K562 (cell line): ENCODE data around the gene LRRC57. TPM values are rescaled to one million over a fixed set of nuclear protein-coding genes. Genes with fewer than 3 reads are reported as not detected.

Experiments used
- CBFA2T2 ChIP-seq: fragments of 450-650 bp; conservative IDR thresholded peaks from 2 replicates; pipeline ENCODE4 v1.6.1; 2017; ENCODE audit warnings: mild to moderate bottlenecking
- SNIP1 ChIP-seq: fragments of 450-650 bp; IDR thresholded peaks from 2 replicates; pipeline ENCODE4 v1.7.1; 2017; ENCODE audit warnings: low read depth, mild to moderate bottlenecking
- SOX6 ChIP-seq: fragments of 450-650 bp; IDR thresholded peaks from 2 replicates; pipeline ENCODE4 v1.6.1; 2014; ENCODE audit warnings: mild to moderate bottlenecking
- TRIM24 ChIP-seq, 2 experiments: fragments of 450-650 bp; IDR thresholded peaks; 2 replicates each; pipeline ENCODE4 v1.6.1; 2016
- ZNF41 ChIP-seq: fragments of 250-450 bp; sonication (Bioruptor Pico); conservative IDR thresholded peaks from 2 replicates; pipeline ENCODE4 v1.4.0; 2020; ENCODE audit warnings: mild to moderate bottlenecking
- ZNF584 ChIP-seq: fragments of 200-800 bp; sonication (Bioruptor generic); IDR thresholded peaks from 2 replicates; pipeline ENCODE4 v1.6.1; 2016; ENCODE audit warnings: low read depth, mild to moderate bottlenecking, missing genetic modification characterization, missing compliant biosample characterization
- polyA plus RNA-seq, 8 experiments: library from polyadenylated mRNA; depleted of rRNA in 4 of 8; stranded (reverse) in 5 of 8; unstranded in 3 of 8; fragments of >200 nt; fragmentation: Nextera tagmentation in 2 of 8; fragmentation: Illumina TruSeq in 1 of 8; extraction: Ambion mirVana in 2 of 8; extraction: Trizol in 1 of 8; gene quantifications; 2 replicates each; pipeline versions ENCODE4 v1.2.1 to v1.2.3, GENCODE V29; 2011 to 2014; ENCODE audit warnings: inconsistent platforms in 1 of 8, missing spikeins in 1 of 8
- total RNA-seq, 7 experiments: library from RNA; depleted of rRNA in 6 of 7; stranded (reverse); fragments of >200 nt in 6 of 7; fragmentation: Illumina TruSeq in 2 of 7; extraction: Trizol in 2 of 7; gene quantifications; 2 replicates each; pipeline versions ENCODE4 v1.2.1 to v1.2.3, GENCODE V29; 2011 to 2021; ENCODE audit warnings: low replicate concordance in 1 of 7
- TF ChIP-seq, protein P1 (sequence below): fragments of 250-450 bp; sonication (Bioruptor Pico); IDR thresholded peaks from 2 replicates; pipeline ENCODE4 v1.5.0; 2020; ENCODE audit warnings: mild to moderate bottlenecking
- TF ChIP-seq, protein P2 (sequence below): fragments of 250-450 bp; sonication (Bioruptor Pico); IDR thresholded peaks from 2 replicates; pipeline ENCODE4 v1.4.0; 2020
- TF ChIP-seq, protein P3 (sequence below), 2 experiments: IDR thresholded peaks; 2 replicates each; pipeline ENCODE4 v1.6.1; 2011; ENCODE audit warnings: borderline replicate concordance in 1 of 2, control low read depth in 1 of 2, low read depth in 1 of 2, low read length in 1 of 2, mild to moderate bottlenecking in 1 of 2, mixed read lengths in 1 of 2, moderate library complexity in 1 of 2; ENCODE audit not compliant: insufficient read depth in 1 of 2, insufficient read length in 1 of 2, poor library complexity in 1 of 2, severe bottlenecking in 1 of 2; ENCODE audit errors: extremely low read depth in 1 of 2
- TF ChIP-seq, protein P4 (sequence below): sonication (generic); formaldehyde crosslinking; IDR thresholded peaks from 2 replicates; pipeline ENCODE4 v1.8.1; 2022; ENCODE audit warnings: missing genetic modification reagents
- TF ChIP-seq, protein P5 (sequence below): fragments of 450-650 bp; IDR thresholded peaks from 2 replicates; pipeline ENCODE4 v1.7.1; 2018; ENCODE audit warnings: mild to moderate bottlenecking, low read depth; ENCODE audit not compliant: partially characterized antibody

LRRC57 gene
- total and polyA plus RNA-seq, 9 of the 15 experiments (the other 6 are each of a cell fraction or from before 2014, with no cell fraction given) = 3.9 to 20.4 (median 14.8) TPM

DNA sequence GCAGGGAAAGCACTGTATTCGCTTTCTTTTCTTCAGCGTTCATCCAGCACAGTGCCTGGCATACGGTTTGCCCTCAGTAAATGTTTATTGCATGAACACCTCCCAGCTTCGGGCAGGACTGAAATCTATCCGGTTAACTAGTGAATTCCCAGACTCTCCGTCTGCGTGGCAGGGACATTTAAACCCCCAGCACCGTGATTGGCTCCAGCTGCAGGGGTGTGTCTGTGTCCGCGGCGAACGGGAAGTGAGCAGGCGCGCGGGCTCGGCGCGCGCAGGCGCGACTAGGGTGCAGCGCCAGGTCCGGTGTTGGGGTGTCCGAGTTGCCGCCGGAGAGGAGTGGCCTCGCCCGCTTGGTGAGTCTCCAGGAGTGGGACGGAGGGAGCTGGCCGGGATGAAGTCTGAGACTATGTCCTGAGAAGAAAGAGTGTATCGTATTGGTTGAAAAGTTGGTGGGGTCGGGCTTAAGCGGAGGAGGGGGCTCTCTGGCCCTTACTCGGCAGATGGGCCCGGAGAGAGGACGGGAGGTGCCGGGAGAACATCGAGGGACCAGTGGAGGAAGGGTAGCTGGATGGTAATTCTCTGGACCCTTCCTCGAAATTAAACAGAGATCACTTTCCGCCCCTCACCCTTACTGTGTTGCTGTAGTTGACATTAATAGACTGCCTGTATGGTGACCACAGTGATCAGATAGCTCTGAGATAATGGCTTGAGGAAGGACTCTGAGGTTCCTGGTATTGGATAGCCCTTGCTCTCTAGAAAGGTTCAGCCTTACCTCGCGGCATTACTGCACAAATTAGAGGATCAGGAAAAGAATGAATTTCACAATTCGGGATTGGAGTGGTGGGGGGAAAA lies 53.0 kb downstream of the LRRC57 start, which contains the start of gene SNAP23 (continued):
- TF ChIP-seq, protein P1, sequence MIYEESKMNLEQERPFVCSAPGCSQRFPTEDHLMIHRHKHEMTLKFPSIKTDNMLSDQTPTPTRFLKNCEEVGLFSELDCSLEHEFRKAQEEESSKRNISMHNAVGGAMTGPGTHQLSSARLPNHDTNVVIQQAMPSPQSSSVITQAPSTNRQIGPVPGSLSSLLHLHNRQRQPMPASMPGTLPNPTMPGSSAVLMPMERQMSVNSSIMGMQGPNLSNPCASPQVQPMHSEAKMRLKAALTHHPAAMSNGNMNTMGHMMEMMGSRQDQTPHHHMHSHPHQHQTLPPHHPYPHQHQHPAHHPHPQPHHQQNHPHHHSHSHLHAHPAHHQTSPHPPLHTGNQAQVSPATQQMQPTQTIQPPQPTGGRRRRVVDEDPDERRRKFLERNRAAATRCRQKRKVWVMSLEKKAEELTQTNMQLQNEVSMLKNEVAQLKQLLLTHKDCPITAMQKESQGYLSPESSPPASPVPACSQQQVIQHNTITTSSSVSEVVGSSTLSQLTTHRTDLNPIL = no peak
- TF ChIP-seq ZNF584 (CRISPR knock-in tag) (no peak), SOX6 (peak; percentile 63), ZNF41 (CRISPR knock-in tag) (no peak), CBFA2T2 (no peak), SNIP1 (no peak), TRIM24 (IDR thresholded peaks at IDR 0.05) (no peak)
- TF ChIP-seq, protein P2, sequence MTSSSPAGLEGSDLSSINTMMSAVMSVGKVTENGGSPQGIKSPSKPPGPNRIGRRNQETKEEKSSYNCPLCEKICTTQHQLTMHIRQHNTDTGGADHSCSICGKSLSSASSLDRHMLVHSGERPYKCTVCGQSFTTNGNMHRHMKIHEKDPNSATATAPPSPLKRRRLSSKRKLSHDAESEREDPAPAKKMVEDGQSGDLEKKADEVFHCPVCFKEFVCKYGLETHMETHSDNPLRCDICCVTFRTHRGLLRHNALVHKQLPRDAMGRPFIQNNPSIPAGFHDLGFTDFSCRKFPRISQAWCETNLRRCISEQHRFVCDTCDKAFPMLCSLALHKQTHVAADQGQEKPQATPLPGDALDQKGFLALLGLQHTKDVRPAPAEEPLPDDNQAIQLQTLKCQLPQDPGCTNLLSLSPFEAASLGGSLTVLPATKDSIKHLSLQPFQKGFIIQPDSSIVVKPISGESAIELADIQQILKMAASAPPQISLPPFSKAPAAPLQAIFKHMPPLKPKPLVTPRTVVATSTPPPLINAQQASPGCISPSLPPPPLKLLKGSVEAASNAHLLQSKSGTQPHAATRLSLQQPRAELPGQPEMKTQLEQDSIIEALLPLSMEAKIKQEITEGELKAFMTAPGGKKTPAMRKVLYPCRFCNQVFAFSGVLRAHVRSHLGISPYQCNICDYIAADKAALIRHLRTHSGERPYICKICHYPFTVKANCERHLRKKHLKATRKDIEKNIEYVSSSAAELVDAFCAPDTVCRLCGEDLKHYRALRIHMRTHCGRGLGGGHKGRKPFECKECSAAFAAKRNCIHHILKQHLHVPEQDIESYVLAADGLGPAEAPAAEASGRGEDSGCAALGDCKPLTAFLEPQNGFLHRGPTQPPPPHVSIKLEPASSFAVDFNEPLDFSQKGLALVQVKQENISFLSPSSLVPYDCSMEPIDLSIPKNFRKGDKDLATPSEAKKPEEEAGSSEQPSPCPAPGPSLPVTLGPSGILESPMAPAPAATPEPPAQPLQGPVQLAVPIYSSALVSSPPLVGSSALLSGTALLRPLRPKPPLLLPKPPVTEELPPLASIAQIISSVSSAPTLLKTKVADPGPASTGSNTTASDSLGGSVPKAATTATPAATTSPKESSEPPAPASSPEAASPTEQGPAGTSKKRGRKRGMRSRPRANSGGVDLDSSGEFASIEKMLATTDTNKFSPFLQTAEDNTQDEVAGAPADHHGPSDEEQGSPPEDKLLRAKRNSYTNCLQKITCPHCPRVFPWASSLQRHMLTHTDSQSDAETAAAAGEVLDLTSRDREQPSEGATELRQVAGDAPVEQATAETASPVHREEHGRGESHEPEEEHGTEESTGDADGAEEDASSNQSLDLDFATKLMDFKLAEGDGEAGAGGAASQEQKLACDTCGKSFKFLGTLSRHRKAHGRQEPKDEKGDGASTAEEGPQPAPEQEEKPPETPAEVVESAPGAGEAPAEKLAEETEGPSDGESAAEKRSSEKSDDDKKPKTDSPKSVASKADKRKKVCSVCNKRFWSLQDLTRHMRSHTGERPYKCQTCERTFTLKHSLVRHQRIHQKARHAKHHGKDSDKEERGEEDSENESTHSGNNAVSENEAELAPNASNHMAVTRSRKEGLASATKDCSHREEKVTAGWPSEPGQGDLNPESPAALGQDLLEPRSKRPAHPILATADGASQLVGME (CRISPR knock-in tag) = no peak
- TF ChIP-seq, protein P3, sequence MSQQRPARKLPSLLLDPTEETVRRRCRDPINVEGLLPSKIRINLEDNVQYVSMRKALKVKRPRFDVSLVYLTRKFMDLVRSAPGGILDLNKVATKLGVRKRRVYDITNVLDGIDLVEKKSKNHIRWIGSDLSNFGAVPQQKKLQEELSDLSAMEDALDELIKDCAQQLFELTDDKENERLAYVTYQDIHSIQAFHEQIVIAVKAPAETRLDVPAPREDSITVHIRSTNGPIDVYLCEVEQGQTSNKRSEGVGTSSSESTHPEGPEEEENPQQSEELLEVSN (IDR thresholded peaks at IDR 0.05; ENCODE audit: borderline replicate concordance in 1 of 2, extremely low read depth in 1 of 2, insufficient read depth in 1 of 2, insufficient read length in 1 of 2, low read depth in 1 of 2, low read length in 1 of 2, poor library complexity in 1 of 2, severe bottlenecking in 1 of 2) = peak; percentile 60 to 77
- TF ChIP-seq, protein P4, sequence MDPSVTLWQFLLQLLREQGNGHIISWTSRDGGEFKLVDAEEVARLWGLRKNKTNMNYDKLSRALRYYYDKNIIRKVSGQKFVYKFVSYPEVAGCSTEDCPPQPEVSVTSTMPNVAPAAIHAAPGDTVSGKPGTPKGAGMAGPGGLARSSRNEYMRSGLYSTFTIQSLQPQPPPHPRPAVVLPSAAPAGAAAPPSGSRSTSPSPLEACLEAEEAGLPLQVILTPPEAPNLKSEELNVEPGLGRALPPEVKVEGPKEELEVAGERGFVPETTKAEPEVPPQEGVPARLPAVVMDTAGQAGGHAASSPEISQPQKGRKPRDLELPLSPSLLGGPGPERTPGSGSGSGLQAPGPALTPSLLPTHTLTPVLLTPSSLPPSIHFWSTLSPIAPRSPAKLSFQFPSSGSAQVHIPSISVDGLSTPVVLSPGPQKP (CRISPR knock-in tag) = no peak
- TF ChIP-seq, protein P5, sequence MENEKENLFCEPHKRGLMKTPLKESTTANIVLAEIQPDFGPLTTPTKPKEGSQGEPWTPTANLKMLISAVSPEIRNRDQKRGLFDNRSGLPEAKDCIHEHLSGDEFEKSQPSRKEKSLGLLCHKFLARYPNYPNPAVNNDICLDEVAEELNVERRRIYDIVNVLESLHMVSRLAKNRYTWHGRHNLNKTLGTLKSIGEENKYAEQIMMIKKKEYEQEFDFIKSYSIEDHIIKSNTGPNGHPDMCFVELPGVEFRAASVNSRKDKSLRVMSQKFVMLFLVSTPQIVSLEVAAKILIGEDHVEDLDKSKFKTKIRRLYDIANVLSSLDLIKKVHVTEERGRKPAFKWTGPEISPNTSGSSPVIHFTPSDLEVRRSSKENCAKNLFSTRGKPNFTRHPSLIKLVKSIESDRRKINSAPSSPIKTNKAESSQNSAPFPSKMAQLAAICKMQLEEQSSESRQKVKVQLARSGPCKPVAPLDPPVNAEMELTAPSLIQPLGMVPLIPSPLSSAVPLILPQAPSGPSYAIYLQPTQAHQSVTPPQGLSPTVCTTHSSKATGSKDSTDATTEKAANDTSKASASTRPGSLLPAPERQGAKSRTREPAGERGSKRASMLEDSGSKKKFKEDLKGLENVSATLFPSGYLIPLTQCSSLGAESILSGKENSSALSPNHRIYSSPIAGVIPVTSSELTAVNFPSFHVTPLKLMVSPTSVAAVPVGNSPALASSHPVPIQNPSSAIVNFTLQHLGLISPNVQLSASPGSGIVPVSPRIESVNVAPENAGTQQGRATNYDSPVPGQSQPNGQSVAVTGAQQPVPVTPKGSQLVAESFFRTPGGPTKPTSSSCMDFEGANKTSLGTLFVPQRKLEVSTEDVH = no peak
